ENCODE results near the gene SCN8A. TPM values are rescaled to one million over a fixed set of nuclear protein-coding genes. Genes with fewer than 3 reads are reported as not detected.

SCN8A gene
- total and polyA plus RNA-seq, 2 donors: 0.21 to 0.57 TPM

- Histone ChIP-seq H3K9me3 (ENCODE audit: control insufficient read depth in 2 of 2, insufficient read depth in 1 of 2, low read length in 1 of 2) (no peaks in the 10 kb centered on the region), H3K4me3 (ENCODE audit: low read length in 2 of 2) (no peak overlapping the region), H3K4me1 (ENCODE audit: control insufficient read depth in 2 of 2, insufficient read depth in 2 of 2, low read length in 2 of 2) (no peaks in the 10 kb centered on the region), H3K27ac (ENCODE audit: low read depth in 1 of 2, low read length in 1 of 2) (no peak overlapping the region), H3K27me3 (ENCODE audit: control insufficient read depth in 2 of 2, insufficient read depth in 1 of 2, low read length in 1 of 2) (no peaks in the 10 kb centered on the region), H3K36me3 (ENCODE audit: control insufficient read depth in 2 of 2, insufficient read depth in 2 of 2, low read length in 1 of 2) (no peaks in the 10 kb centered on the region)
- WGBS: 95% methylated on average over 4 of the region's 4 CpGs
- DNase-seq (ENCODE audit: low read depth in 6 of 9, low spot score in 9 of 9): no peak
Measured at GRCh38 chr12:51647647-51648046, 56.6 kb downstream of the SCN8A start.

GRCh38 chr12:51653431-51653830 lies 62.4 kb downstream of the SCN8A start:
- no peaks in the 10 kb centered on the region for H3K36me3 ChIP-seq (ENCODE audit: control insufficient read depth in 2 of 2, insufficient read depth in 2 of 2, low read length in 1 of 2)

GRCh38 chr12:51661199-51661598 lies 70.2 kb downstream of the SCN8A start:
- 97% methylated on average over 3 of the region's 3 CpGs for WGBS

More at GRCh38 chr12:51653431-51653830, 62.4 kb downstream of the SCN8A start:
- no peaks in the 10 kb centered on the region for H3K9me3 ChIP-seq (ENCODE audit: control insufficient read depth in 2 of 2, insufficient read depth in 1 of 2, low read length in 1 of 2)
- no peak overlapping the region for H3K27ac ChIP-seq (ENCODE audit: low read depth in 1 of 2, low read length in 1 of 2)
- no peak overlapping the region for H3K4me3 ChIP-seq (ENCODE audit: low read length in 2 of 2)
- no peaks in the 10 kb centered on the region for H3K4me1 ChIP-seq (ENCODE audit: control insufficient read depth in 2 of 2, insufficient read depth in 2 of 2, low read length in 2 of 2)
- H3K27me3 ChIP-seq (ENCODE audit: control insufficient read depth in 2 of 2, insufficient read depth in 1 of 2, low read length in 1 of 2): no peaks in the 10 kb centered on the region
- no peak for DNase-seq (ENCODE audit: low read depth in 6 of 9, low spot score in 9 of 9)

GRCh38 chr12:51661836-51662235 lies 70.8 kb downstream of the SCN8A start:
- Histone ChIP-seq H3K9me3 (ENCODE audit: control insufficient read depth in 2 of 2, insufficient read depth in 1 of 2, low read length in 1 of 2) (no peaks in the 10 kb centered on the region), H3K27ac (ENCODE audit: low read depth in 1 of 2, low read length in 1 of 2) (no peak overlapping the region), H3K4me3 (ENCODE audit: low read length in 2 of 2) (no peak overlapping the region), H3K36me3 (ENCODE audit: control insufficient read depth in 2 of 2, insufficient read depth in 2 of 2, low read length in 1 of 2) (no peaks in the 10 kb centered on the region), H3K4me1 (ENCODE audit: control insufficient read depth in 2 of 2, insufficient read depth in 2 of 2, low read length in 2 of 2) (no peaks in the 10 kb centered on the region), H3K27me3 (ENCODE audit: control insufficient read depth in 2 of 2, insufficient read depth in 1 of 2, low read length in 1 of 2) (no peaks in the 10 kb centered on the region)
- DNase-seq (ENCODE audit: low read depth in 6 of 9, low spot score in 9 of 9): no peak
- WGBS: 96% methylated on average over 4 of the region's 4 CpGs

More at GRCh38 chr12:51661199-51661598, 70.2 kb downstream of the SCN8A start:
- Histone ChIP-seq H3K27me3 (ENCODE audit: control insufficient read depth in 2 of 2, insufficient read depth in 1 of 2, low read length in 1 of 2) (no peaks in the 10 kb centered on the region), H3K36me3 (ENCODE audit: control insufficient read depth in 2 of 2, insufficient read depth in 2 of 2, low read length in 1 of 2) (no peaks in the 10 kb centered on the region), H3K4me3 (ENCODE audit: low read length in 2 of 2) (no peak overlapping the region), H3K4me1 (ENCODE audit: control insufficient read depth in 2 of 2, insufficient read depth in 2 of 2, low read length in 2 of 2) (no peaks in the 10 kb centered on the region), H3K9me3 (ENCODE audit: control insufficient read depth in 2 of 2, insufficient read depth in 1 of 2, low read length in 1 of 2) (no peaks in the 10 kb centered on the region), H3K27ac (ENCODE audit: low read depth in 1 of 2, low read length in 1 of 2) (no peak overlapping the region)
- no peak for DNase-seq (ENCODE audit: low read depth in 6 of 9, low spot score in 9 of 9)

GRCh38 chr12:51662728-51663154 lies 71.7 kb downstream of the SCN8A start:
- 96% methylated on average over 11 of the region's 11 CpGs for WGBS
- no peaks in the 10 kb centered on the region for H3K36me3 ChIP-seq (ENCODE audit: control insufficient read depth in 2 of 2, insufficient read depth in 2 of 2, low read length in 1 of 2)
- no peaks in the 10 kb centered on the region for H3K9me3 ChIP-seq (ENCODE audit: control insufficient read depth in 2 of 2, insufficient read depth in 1 of 2, low read length in 1 of 2)
- no peak overlapping the region for H3K4me3 ChIP-seq (ENCODE audit: low read length in 2 of 2)
- no peak for DNase-seq (ENCODE audit: low read depth in 6 of 9, low spot score in 9 of 9)
- H3K4me1 ChIP-seq (ENCODE audit: control insufficient read depth in 2 of 2, insufficient read depth in 2 of 2, low read length in 2 of 2): no peaks in the 10 kb centered on the region
- no peaks in the 10 kb centered on the region for H3K27me3 ChIP-seq (ENCODE audit: control insufficient read depth in 2 of 2, insufficient read depth in 1 of 2, low read length in 1 of 2)
- no peak overlapping the region for H3K27ac ChIP-seq (ENCODE audit: low read depth in 1 of 2, low read length in 1 of 2)

- no peaks in the 10 kb centered on the region for H3K9me3 ChIP-seq (ENCODE audit: control insufficient read depth in 2 of 2, insufficient read depth in 1 of 2, low read length in 1 of 2)
- DNase-seq (ENCODE audit: low read depth in 6 of 9, low spot score in 9 of 9): no peak
- no peaks in the 10 kb centered on the region for H3K27me3 ChIP-seq (ENCODE audit: control insufficient read depth in 2 of 2, insufficient read depth in 1 of 2, low read length in 1 of 2)
- no peak overlapping the region for H3K27ac ChIP-seq (ENCODE audit: low read depth in 1 of 2, low read length in 1 of 2)
- no peak overlapping the region for H3K4me3 ChIP-seq (ENCODE audit: low read length in 2 of 2)
- H3K36me3 ChIP-seq (ENCODE audit: control insufficient read depth in 2 of 2, insufficient read depth in 2 of 2, low read length in 1 of 2): no peaks in the 10 kb centered on the region
- no peaks in the 10 kb centered on the region for H3K4me1 ChIP-seq (ENCODE audit: control insufficient read depth in 2 of 2, insufficient read depth in 2 of 2, low read length in 2 of 2)
Measured at GRCh38 chr12:51663390-51663789, 72.4 kb downstream of the SCN8A start.

GRCh38 chr12:51666696-51667095 lies 75.7 kb downstream of the SCN8A start:
- Histone ChIP-seq H3K27me3 (ENCODE audit: control insufficient read depth in 2 of 2, insufficient read depth in 1 of 2, low read length in 1 of 2) (no peaks in the 10 kb centered on the region), H3K4me3 (ENCODE audit: low read length in 2 of 2) (no peak overlapping the region), H3K4me1 (ENCODE audit: control insufficient read depth in 2 of 2, insufficient read depth in 2 of 2, low read length in 2 of 2) (peaks cover 3 to 4% of the 10 kb centered on the region in 2 donors), H3K9me3 (ENCODE audit: control insufficient read depth in 2 of 2, insufficient read depth in 1 of 2, low read length in 1 of 2) (no peaks in the 10 kb centered on the region), H3K36me3 (ENCODE audit: control insufficient read depth in 2 of 2, insufficient read depth in 2 of 2, low read length in 1 of 2) (no peaks in the 10 kb centered on the region), H3K27ac (ENCODE audit: low read depth in 1 of 2, low read length in 1 of 2) (no peak overlapping the region)
- WGBS: 87% methylated on average over 5 of the region's 5 CpGs
- DNase-seq (ENCODE audit: low read depth in 6 of 9, low spot score in 9 of 9): no peak

GRCh38 chr12:51667269-51667668 lies 76.2 kb downstream of the SCN8A start:
- no peak overlapping the region for H3K27ac ChIP-seq (ENCODE audit: low read depth in 1 of 2, low read length in 1 of 2)
- 99% methylated on average over 2 of the region's 2 CpGs for WGBS
- H3K27me3 ChIP-seq (ENCODE audit: control insufficient read depth in 2 of 2, insufficient read depth in 1 of 2, low read length in 1 of 2): no peaks in the 10 kb centered on the region
- peaks cover 3 to 4% of the 10 kb centered on the region in 2 donors for H3K4me1 ChIP-seq (ENCODE audit: control insufficient read depth in 2 of 2, insufficient read depth in 2 of 2, low read length in 2 of 2)
- DNase-seq (ENCODE audit: low read depth in 6 of 9, low spot score in 9 of 9): no peak
- H3K4me3 ChIP-seq (ENCODE audit: low read length in 2 of 2): no peak overlapping the region
- H3K36me3 ChIP-seq (ENCODE audit: control insufficient read depth in 2 of 2, insufficient read depth in 2 of 2, low read length in 1 of 2): no peaks in the 10 kb centered on the region
- H3K9me3 ChIP-seq (ENCODE audit: control insufficient read depth in 2 of 2, insufficient read depth in 1 of 2, low read length in 1 of 2): no peaks in the 10 kb centered on the region

GRCh38 chr12:51669271-51669670 lies 78.2 kb downstream of the SCN8A start:
- 57% methylated on average over 2 of the region's 2 CpGs for WGBS
- H3K9me3 ChIP-seq (ENCODE audit: control insufficient read depth in 2 of 2, insufficient read depth in 1 of 2, low read length in 1 of 2): no peaks in the 10 kb centered on the region
- H3K4me1 ChIP-seq (ENCODE audit: control insufficient read depth in 2 of 2, insufficient read depth in 2 of 2, low read length in 2 of 2): peaks cover 3 to 6% of the 10 kb centered on the region in 2 donors
- DNase-seq (ENCODE audit: low read depth in 6 of 9, low spot score in 9 of 9): peak in 3 of 9 donors; percentile 13 to 42 (median 17)
- no peak overlapping the region for H3K4me3 ChIP-seq (ENCODE audit: low read length in 2 of 2)
- H3K36me3 ChIP-seq (ENCODE audit: control insufficient read depth in 2 of 2, insufficient read depth in 2 of 2, low read length in 1 of 2): no peaks in the 10 kb centered on the region
- H3K27ac ChIP-seq (ENCODE audit: low read depth in 1 of 2, low read length in 1 of 2): no peak overlapping the region
- H3K27me3 ChIP-seq (ENCODE audit: control insufficient read depth in 2 of 2, insufficient read depth in 1 of 2, low read length in 1 of 2): no peaks in the 10 kb centered on the region

GRCh38 chr12:51669996-51670395 lies 79.0 kb downstream of the SCN8A start:
- no peaks in the 10 kb centered on the region for H3K27me3 ChIP-seq (ENCODE audit: control insufficient read depth in 2 of 2, insufficient read depth in 1 of 2, low read length in 1 of 2)
- H3K36me3 ChIP-seq (ENCODE audit: control insufficient read depth in 2 of 2, insufficient read depth in 2 of 2, low read length in 1 of 2): no peaks in the 10 kb centered on the region
- DNase-seq (ENCODE audit: low read depth in 6 of 9, low spot score in 9 of 9): no peak
- 100% methylated on average over 1 of the region's 1 CpG for WGBS
- H3K4me1 ChIP-seq (ENCODE audit: control insufficient read depth in 2 of 2, insufficient read depth in 2 of 2, low read length in 2 of 2): peaks cover 8 to 9% of the 10 kb centered on the region in 2 donors
- no peaks in the 10 kb centered on the region for H3K9me3 ChIP-seq (ENCODE audit: control insufficient read depth in 2 of 2, insufficient read depth in 1 of 2, low read length in 1 of 2)
- no peak overlapping the region for H3K4me3 ChIP-seq (ENCODE audit: low read length in 2 of 2)
- H3K27ac ChIP-seq (ENCODE audit: low read depth in 1 of 2, low read length in 1 of 2): no peak overlapping the region
